ENCODE data around the gene BLOC1S1. TPM values are rescaled to one million over a fixed set of nuclear protein-coding genes. Genes with fewer than 3 reads are reported as not detected.

BLOC1S1 gene
- total and polyA plus RNA-seq, 2 of the 4 experiments (the other 2 are of a cell fraction): 128 to 285 TPM

Small RNA genes lying within 50 kb of the gene (microRNA-seq; reads per million reads assigned to microRNA genes)
- gene AC009779.1 (ENCODE audit: insufficient read depth, insufficient read length) (not detected), gene RF00017 (ENCODE audit: insufficient read depth, insufficient read length) (not detected)

Small RNA genes lying within 50 kb of the gene (small RNA-seq; reads per million reads assigned to genes)
- 0 reads per million in 5 experiments for gene AC009779.1
- 0 reads per million in 5 experiments for gene RF00017

Other genes with a start within 250 kb of the BLOC1S1 start
- not detected in 2 replicates for gene OR6C70, start 245.9 kb upstream of the BLOC1S1 start, total RNA-seq (2012; rRNA removed)
- not detected in 2 replicates for gene OR6C70, start 245.9 kb upstream of the BLOC1S1 start, polyA plus RNA-seq (2012; rRNA removed)
- gene OR6C68, start 223.7 kb upstream of the BLOC1S1 start, total RNA-seq (2012; rRNA removed): not detected in 2 replicates
- gene OR6C68, start 223.7 kb upstream of the BLOC1S1 start, polyA plus RNA-seq (2012; rRNA removed): not detected in 2 replicates
- gene OR6C4, start 166.4 kb upstream of the BLOC1S1 start, total RNA-seq (2012; rRNA removed): not detected in 2 replicates
- gene OR6C4, start 166.4 kb upstream of the BLOC1S1 start, polyA plus RNA-seq (2012; rRNA removed): not detected in 2 replicates
- gene OR2AP1, start 143.6 kb upstream of the BLOC1S1 start, total RNA-seq (2012; rRNA removed): not detected in 2 replicates
- not detected in 2 replicates for gene OR2AP1, start 143.6 kb upstream of the BLOC1S1 start, polyA plus RNA-seq (2012; rRNA removed)
- not detected in 2 replicates for gene OR10P1, start 79.2 kb upstream of the BLOC1S1 start, total RNA-seq (2012; rRNA removed)
- gene OR10P1, start 79.2 kb upstream of the BLOC1S1 start, polyA plus RNA-seq (2012; rRNA removed): not detected in 2 replicates
- 3.9 and 4.4 TPM in 2 replicates for gene ITGA7, start 8.1 kb upstream of the BLOC1S1 start, total RNA-seq (2012; rRNA removed)
- 13.9 and 15.7 TPM in 2 replicates for gene ITGA7, start 8.1 kb upstream of the BLOC1S1 start, polyA plus RNA-seq (2012; rRNA removed)
- gene RDH5, start 4.3 kb downstream of the BLOC1S1 start, total RNA-seq (2012; rRNA removed): 7.3 and 8.9 TPM in 2 replicates
- 18.8 and 21.0 TPM in 2 replicates for gene RDH5, start 4.3 kb downstream of the BLOC1S1 start, polyA plus RNA-seq (2012; rRNA removed)
- gene CD63, start 13.0 kb downstream of the BLOC1S1 start, total RNA-seq (2012; rRNA removed): 995 and 1,796 TPM in 2 replicates
- gene CD63, start 13.0 kb downstream of the BLOC1S1 start, polyA plus RNA-seq (2012; rRNA removed): 1,398 and 1,518 TPM in 2 replicates
- gene GDF11, start 27.1 kb downstream of the BLOC1S1 start, total RNA-seq (2012; rRNA removed): 2.2 and 2.7 TPM in 2 replicates
- 12.9 and 13.6 TPM in 2 replicates for gene GDF11, start 27.1 kb downstream of the BLOC1S1 start, polyA plus RNA-seq (2012; rRNA removed)
- gene SARNP, start 101.7 kb downstream of the BLOC1S1 start, total RNA-seq (2012; rRNA removed): 46.8 and 132 TPM in 2 replicates
- gene SARNP, start 101.7 kb downstream of the BLOC1S1 start, polyA plus RNA-seq (2012; rRNA removed): 99.6 and 103 TPM in 2 replicates
- gene ORMDL2, start 102.0 kb downstream of the BLOC1S1 start, total RNA-seq (2012; rRNA removed): 20.4 and 23.3 TPM in 2 replicates
- gene ORMDL2, start 102.0 kb downstream of the BLOC1S1 start, polyA plus RNA-seq (2012; rRNA removed): 38.6 and 39.7 TPM in 2 replicates
- gene DNAJC14, start 113.5 kb downstream of the BLOC1S1 start, total RNA-seq (2012; rRNA removed): 56.3 and 56.9 TPM in 2 replicates
- 13.3 and 19.8 TPM in 2 replicates for gene DNAJC14, start 113.5 kb downstream of the BLOC1S1 start, polyA plus RNA-seq (2012; rRNA removed)
- gene MMP19, start 126.9 kb downstream of the BLOC1S1 start, total RNA-seq (2012; rRNA removed): 8.6 and 9.9 TPM in 2 replicates
- 34.3 and 34.7 TPM in 2 replicates for gene MMP19, start 126.9 kb downstream of the BLOC1S1 start, polyA plus RNA-seq (2012; rRNA removed)
- gene PYM1, start 211.8 kb downstream of the BLOC1S1 start, total RNA-seq (2012; rRNA removed): 25.6 and 27.8 TPM in 2 replicates
- 26.5 and 27.3 TPM in 2 replicates for gene PYM1, start 211.8 kb downstream of the BLOC1S1 start, polyA plus RNA-seq (2012; rRNA removed)
- 61.4 and 71.9 TPM in 2 replicates for gene DGKA, start 215.1 kb downstream of the BLOC1S1 start, total RNA-seq (2012; rRNA removed)
- gene DGKA, start 215.1 kb downstream of the BLOC1S1 start, polyA plus RNA-seq (2012; rRNA removed): 75.1 and 75.8 TPM in 2 replicates
- 1.4 and 1.7 TPM in 2 replicates for gene PMEL, start 250.0 kb downstream of the BLOC1S1 start, total RNA-seq (2012; rRNA removed)
- gene PMEL, start 250.0 kb downstream of the BLOC1S1 start, polyA plus RNA-seq (2012; rRNA removed): 5.8 and 5.9 TPM in 2 replicates

All from IMR-90 (cell line).